Measurements from ENCODE around the gene SMIM9. TPM values are rescaled to one million over a fixed set of nuclear protein-coding genes. Genes with fewer than 3 reads are reported as not detected.
A peak's percentile ranks its signal among the peaks of the same experiment; 100 is the strongest.

The SMIM9 gene
- total and polyA plus RNA-seq, 2 donors from 2014 or later: not detected

DNA sequence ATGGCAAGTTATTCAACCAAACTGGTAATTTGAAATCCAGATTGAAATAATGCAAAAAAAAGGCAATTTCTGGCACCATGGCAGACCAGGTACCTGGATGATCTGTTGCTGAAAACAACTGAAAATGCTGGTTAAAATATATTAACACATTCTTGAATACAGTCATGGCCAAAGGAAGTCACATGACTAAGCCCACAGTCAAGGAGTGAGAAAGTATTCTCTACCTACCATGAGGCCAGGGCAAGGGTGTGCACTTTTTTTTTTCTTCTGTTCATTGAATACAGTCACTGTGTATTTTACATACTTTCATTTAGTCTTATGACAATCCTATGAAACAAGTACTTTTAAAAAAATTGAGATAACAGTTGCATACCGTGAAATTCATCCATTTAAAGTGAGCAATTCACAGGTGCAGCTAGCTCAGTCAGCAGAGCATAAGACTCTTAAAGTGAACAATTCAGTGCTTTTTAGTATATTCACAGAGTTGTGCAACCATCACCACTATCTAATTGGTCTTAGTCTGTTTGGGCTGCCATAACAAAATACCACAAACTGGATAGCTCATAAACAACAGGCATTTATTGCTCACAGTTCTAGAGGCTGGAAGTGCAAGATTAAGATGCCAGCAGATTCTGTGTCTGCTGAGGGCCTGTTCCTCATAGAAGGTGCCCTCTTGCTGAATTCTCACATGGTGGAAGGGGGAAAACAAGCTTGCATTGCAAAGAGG lies 24.4 kb downstream of the SMIM9 start:
- DNase-seq (no peak), FAIRE-seq (no peak)
- intact Hi-C loops (cut with DNase I): no loop called here
- H3K4me3 ChIP-seq (ENCODE audit: low read length in 3 of 3): no peak overlapping the region
- no peaks in the 10 kb centered on the region for H3K9me3 ChIP-seq (ENCODE audit: control insufficient read depth in 2 of 3, insufficient read depth in 1 of 3, low read length in 3 of 3)
- no peak overlapping the region for H3K9ac ChIP-seq (ENCODE audit: low read length in 3 of 3)
- H3K27ac ChIP-seq (ENCODE audit: low read depth in 2 of 2, low read length in 2 of 2): no peak overlapping the region
- H3K36me3 ChIP-seq (ENCODE audit: control insufficient read depth in 2 of 3, insufficient read depth in 3 of 3, low read length in 3 of 3): no peaks in the 10 kb centered on the region
- no peaks in the 10 kb centered on the region for H3K4me1 ChIP-seq (ENCODE audit: control insufficient read depth in 2 of 3, insufficient read depth in 2 of 3, low read depth in 1 of 3, low read length in 3 of 3)
- H3K27me3 ChIP-seq (ENCODE audit: control insufficient read depth, insufficient read depth, low read length): no peaks in the 10 kb centered on the region
- TF ChIP-seq CTCF (IDR thresholded peaks at IDR 0.05; ENCODE audit: borderline replicate concordance, extremely low read depth, insufficient read depth): no peak

- FAIRE-seq (no peak), DNase-seq (no peak)
- intact Hi-C loops (cut with DNase I): no loop called here
- Histone ChIP-seq H3K9me3 (ENCODE audit: control insufficient read depth in 2 of 3, insufficient read depth in 1 of 3, low read length in 3 of 3) (no peaks in the 10 kb centered on the region), H3K9ac (ENCODE audit: low read length in 3 of 3) (no peak overlapping the region), H3K36me3 (ENCODE audit: control insufficient read depth in 2 of 3, insufficient read depth in 3 of 3, low read length in 3 of 3) (no peaks in the 10 kb centered on the region), H3K4me1 (ENCODE audit: control insufficient read depth in 2 of 3, insufficient read depth in 2 of 3, low read depth in 1 of 3, low read length in 3 of 3) (peaks cover 0 to 8% (median 0%) of the 10 kb centered on the region in 3 donors), H3K4me3 (ENCODE audit: low read length in 3 of 3) (no peak overlapping the region), H3K27ac (ENCODE audit: low read depth in 2 of 2, low read length in 2 of 2) (no peak overlapping the region), H3K27me3 (ENCODE audit: control insufficient read depth, insufficient read depth, low read length) (no peaks in the 10 kb centered on the region)
- no peak for TF ChIP-seq CTCF (IDR thresholded peaks at IDR 0.05; ENCODE audit: borderline replicate concordance, extremely low read depth, insufficient read depth)
Observed at GRCh38 chrX:154806837-154807501, 27.5 kb downstream of the SMIM9 start.

GRCh38 chrX:154805696-154806091 lies 28.8 kb downstream of the SMIM9 start:
- intact Hi-C loops (cut with DNase I): no loop called here
- peak overlapping the region; percentile 40 to 74 (median 50) for H3K4me3 ChIP-seq (ENCODE audit: low read length in 3 of 3)
- no peaks in the 10 kb centered on the region for H3K27me3 ChIP-seq (ENCODE audit: control insufficient read depth, insufficient read depth, low read length)
- H3K4me1 ChIP-seq (ENCODE audit: control insufficient read depth in 2 of 3, insufficient read depth in 2 of 3, low read depth in 1 of 3, low read length in 3 of 3): peaks cover 0 to 8% (median 3%) of the 10 kb centered on the region in 3 donors
- H3K36me3 ChIP-seq (ENCODE audit: control insufficient read depth in 2 of 3, insufficient read depth in 3 of 3, low read length in 3 of 3): no peaks in the 10 kb centered on the region
- peak overlapping the region; percentile 51 to 53 for H3K27ac ChIP-seq (ENCODE audit: low read depth in 2 of 2, low read length in 2 of 2)
- no peaks in the 10 kb centered on the region for H3K9me3 ChIP-seq (ENCODE audit: control insufficient read depth in 2 of 3, insufficient read depth in 1 of 3, low read length in 3 of 3)
- peak overlapping the region in 1 of 3 donors; percentile 11 for H3K9ac ChIP-seq (ENCODE audit: low read length in 3 of 3)
- no peak for FAIRE-seq
- no peak for TF ChIP-seq CTCF (IDR thresholded peaks at IDR 0.05; ENCODE audit: borderline replicate concordance, extremely low read depth, insufficient read depth)
- no peak for DNase-seq

All from kidney (tissue), 14 donors.